Vagina (tissue), 2 donors: Measurements from ENCODE around the gene BEGAIN. TPM values are rescaled to one million over a fixed set of nuclear protein-coding genes. Genes with fewer than 3 reads are reported as not detected.

ENCODE experiments used
- DNase-seq, 2 donors: peaks; one replicate each; pipeline ENCODE4 v3.0.0-alpha.2; 2017; ENCODE audit errors: extremely low spot score in 2 of 2
- H3K27ac ChIP-seq: fragments of 200-600 bp; sonication (generic); one replicate; pipeline ENCODE4 v1.5.1; 2019
- H3K27me3 ChIP-seq: fragments of 200-600 bp; sonication (generic); one replicate; pipeline ENCODE4 v1.5.1; 2019
- H3K36me3 ChIP-seq, 2 donors: fragments of 200-600 bp; sonication (generic); one replicate each; pipeline ENCODE4 v1.5.1; 2017 to 2019
- H3K4me1 ChIP-seq: fragments of 200-600 bp; sonication (generic); one replicate; pipeline ENCODE4 v1.5.1; 2019
- H3K4me3 ChIP-seq, 2 donors: fragments of 200-600 bp; sonication (generic); 1 replicate in 1 of 2; 2 replicates in 1 of 2; pipeline ENCODE4 v1.5.1; 2016 to 2019
- H3K9me3 ChIP-seq: fragments of 200-600 bp; sonication (generic); one replicate; pipeline ENCODE4 v1.5.1; 2019
- CTCF ChIP-seq, 3 experiments: fragments of 450-650 bp in 2 of 3; fragments of 200-600 bp in 1 of 3; sonication (generic) in 1 of 3; IDR thresholded peaks; one replicate each; pipeline ENCODE4 v1.5.1; 2017 to 2019; ENCODE audit warnings: antibody characterized with exemption in 3 of 3, mild to moderate bottlenecking in 2 of 3, moderate library complexity in 2 of 3
- POLR2A ChIP-seq, 2 donors: fragments of 450-650 bp; IDR thresholded peaks; one replicate each; pipeline ENCODE4 v1.6.1; 2017; ENCODE audit warnings: antibody characterized with exemption in 2 of 2, mild to moderate bottlenecking in 2 of 2, moderate library complexity in 2 of 2
- POLR2AphosphoS5 ChIP-seq, 2 donors: sonication (generic); formaldehyde crosslinking; IDR thresholded peaks; one replicate each; pipeline ENCODE4 v1.9.0; 2017; ENCODE audit warnings: antibody characterized with exemption in 2 of 2, mild to moderate bottlenecking in 2 of 2, low read depth in 1 of 2; ENCODE audit not compliant: insufficient read depth in 1 of 2
- intact Hi-C: fragments of 100-400 bp; cut with DNase I; formaldehyde crosslinking; loops from one replicate; pipeline ENCODE4 v1.15.1; 2023
- total RNA-seq: library from RNA; depleted of rRNA; stranded (reverse); fragments of >200 nt; gene quantifications from one replicate; pipeline ENCODE4 v1.2.3, GENCODE V29; 2016

Gene BEGAIN
- total RNA-seq, 1 donor from 2014 or later = 3.4 TPM

DNA sequence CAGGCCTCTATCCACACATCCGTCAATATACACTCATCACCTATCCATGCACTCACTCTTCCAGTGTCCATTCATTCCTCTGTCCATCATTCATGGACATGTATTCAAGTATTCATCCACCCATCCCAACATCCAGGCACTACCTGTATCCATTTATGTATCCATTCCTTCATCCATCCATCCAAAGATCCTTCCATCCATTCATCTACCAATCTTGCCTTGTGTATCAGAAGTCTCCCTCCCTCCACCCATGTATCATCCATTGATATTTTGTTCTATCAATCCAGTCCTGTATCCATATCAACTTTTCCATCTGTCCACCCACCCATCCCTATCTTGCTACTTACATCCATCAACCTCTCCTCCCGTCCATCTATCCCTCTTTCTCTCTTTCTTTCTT is 4.0 kb downstream of the BEGAIN start:
- Histone ChIP-seq H3K27ac (no peak overlapping the region), H3K4me1 (peaks cover 13% of the 10 kb centered on the region), H3K36me3 (no peaks in the 10 kb centered on the region), H3K9me3 (no peaks in the 10 kb centered on the region), H3K27me3 (no peaks in the 10 kb centered on the region), H3K4me3 (no peak overlapping the region)
- no peak for DNase-seq
- intact Hi-C loops = no loop called here
- no peak for TF ChIP-seq CTCF (IDR thresholded peaks at IDR 0.05)
- TF ChIP-seq POLR2A (IDR thresholded peaks at IDR 0.05) = no peak
- no peak for TF ChIP-seq POLR2AphosphoS5 (IDR thresholded peaks at IDR 0.05; ENCODE audit: insufficient read depth in 1 of 2, low read depth in 1 of 2)

DNA sequence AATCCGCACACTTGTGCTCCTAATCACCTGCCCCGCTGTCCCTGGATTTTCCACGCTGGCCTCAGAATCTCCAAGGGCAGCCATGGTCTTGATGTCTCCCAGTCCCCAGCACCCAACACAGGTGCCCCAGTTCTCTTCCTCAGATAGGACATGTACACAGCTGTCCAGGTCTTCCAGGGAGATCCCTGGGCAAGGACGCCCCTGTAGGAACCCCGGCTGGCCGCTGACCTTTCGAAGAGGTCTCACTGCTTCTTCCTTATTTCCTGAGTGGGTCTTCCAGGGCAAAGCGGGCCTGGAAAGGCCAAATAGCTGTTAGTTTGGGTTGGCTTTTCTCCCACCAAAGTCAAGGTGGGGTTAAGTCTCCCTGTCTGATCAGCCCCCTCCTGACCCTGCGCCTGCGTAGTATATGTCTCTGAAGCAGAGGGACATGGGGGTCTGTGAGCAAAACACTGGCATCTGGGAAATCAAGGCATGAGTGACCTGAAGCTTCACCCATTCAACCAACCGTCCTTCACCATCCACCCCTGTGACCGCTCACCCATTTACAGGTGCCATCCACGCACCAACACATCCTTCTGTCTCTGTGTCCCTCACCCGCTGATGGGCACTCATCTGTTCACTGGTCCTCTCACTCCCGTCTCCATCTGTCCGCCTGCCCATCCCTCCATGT is 4.6 kb downstream of the BEGAIN start:
- H3K27ac ChIP-seq = no peak overlapping the region
- intact Hi-C loops = no loop called here
- TF ChIP-seq CTCF (IDR thresholded peaks at IDR 0.05) (no peak), POLR2A (IDR thresholded peaks at IDR 0.05) (no peak), POLR2AphosphoS5 (IDR thresholded peaks at IDR 0.05; ENCODE audit: insufficient read depth in 1 of 2, low read depth in 1 of 2) (no peak)
- H3K36me3 ChIP-seq = no peaks in the 10 kb centered on the region
- H3K9me3 ChIP-seq = no peaks in the 10 kb centered on the region
- DNase-seq = no peak
- H3K4me3 ChIP-seq = no peak overlapping the region
- peaks cover 10% of the 10 kb centered on the region for H3K4me1 ChIP-seq
- no peaks in the 10 kb centered on the region for H3K27me3 ChIP-seq

DNA sequence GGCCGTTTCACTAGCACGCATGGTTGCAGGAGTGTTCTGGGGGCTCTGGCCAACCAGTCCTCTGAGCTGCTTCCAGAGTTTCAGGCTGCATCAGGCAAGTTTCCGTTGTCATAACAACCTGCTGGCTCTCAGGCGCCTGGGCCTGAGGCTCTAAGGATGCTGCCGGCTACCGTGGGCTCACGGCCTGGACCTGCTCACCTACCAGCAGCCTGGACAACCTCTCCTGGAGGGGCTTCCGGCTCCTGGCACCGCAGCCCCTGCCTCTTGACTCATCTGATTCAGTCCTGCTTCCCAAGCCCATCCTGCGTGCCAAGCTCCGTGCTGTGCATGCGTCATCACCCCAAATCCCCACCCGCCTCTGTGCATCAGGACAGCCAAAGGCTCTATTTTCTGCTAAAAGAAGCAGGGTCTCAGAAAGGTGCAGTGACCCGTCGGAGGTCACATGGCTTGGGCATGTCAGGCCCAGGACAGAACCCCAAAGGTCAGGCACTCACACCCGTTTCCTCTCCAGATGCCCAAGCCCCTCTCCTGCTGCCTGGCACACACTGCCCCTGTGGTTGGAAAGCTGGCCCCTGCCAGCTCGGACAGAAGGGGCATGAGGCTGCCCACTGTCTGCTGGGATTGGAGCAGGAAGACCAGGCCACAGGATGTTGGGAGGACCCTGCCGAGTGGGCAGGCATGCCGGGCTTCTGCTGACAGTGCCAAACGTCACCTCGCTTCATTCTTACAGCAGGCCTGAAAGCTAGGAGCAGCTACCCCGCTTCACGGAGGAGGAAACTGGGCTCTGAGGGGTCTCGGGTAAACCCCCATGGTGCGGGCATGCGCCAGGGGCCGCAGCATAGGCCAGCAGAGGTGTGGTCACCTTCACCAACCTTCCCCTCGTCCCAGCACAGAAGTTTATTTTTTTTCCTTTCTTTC is 5.7 kb downstream of the BEGAIN start:
- no peak overlapping the region for H3K4me3 ChIP-seq
- no peak overlapping the region for H3K27ac ChIP-seq
- H3K27me3 ChIP-seq = no peaks in the 10 kb centered on the region
- H3K36me3 ChIP-seq = no peaks in the 10 kb centered on the region
- no peak for DNase-seq
- H3K9me3 ChIP-seq = no peaks in the 10 kb centered on the region
- peaks cover 5% of the 10 kb centered on the region for H3K4me1 ChIP-seq
- TF ChIP-seq POLR2AphosphoS5 (IDR thresholded peaks at IDR 0.05; ENCODE audit: insufficient read depth in 1 of 2, low read depth in 1 of 2) (no peak), POLR2A (IDR thresholded peaks at IDR 0.05) (no peak), CTCF (IDR thresholded peaks at IDR 0.05) (no peak)
- intact Hi-C loops = no loop called here

DNA sequence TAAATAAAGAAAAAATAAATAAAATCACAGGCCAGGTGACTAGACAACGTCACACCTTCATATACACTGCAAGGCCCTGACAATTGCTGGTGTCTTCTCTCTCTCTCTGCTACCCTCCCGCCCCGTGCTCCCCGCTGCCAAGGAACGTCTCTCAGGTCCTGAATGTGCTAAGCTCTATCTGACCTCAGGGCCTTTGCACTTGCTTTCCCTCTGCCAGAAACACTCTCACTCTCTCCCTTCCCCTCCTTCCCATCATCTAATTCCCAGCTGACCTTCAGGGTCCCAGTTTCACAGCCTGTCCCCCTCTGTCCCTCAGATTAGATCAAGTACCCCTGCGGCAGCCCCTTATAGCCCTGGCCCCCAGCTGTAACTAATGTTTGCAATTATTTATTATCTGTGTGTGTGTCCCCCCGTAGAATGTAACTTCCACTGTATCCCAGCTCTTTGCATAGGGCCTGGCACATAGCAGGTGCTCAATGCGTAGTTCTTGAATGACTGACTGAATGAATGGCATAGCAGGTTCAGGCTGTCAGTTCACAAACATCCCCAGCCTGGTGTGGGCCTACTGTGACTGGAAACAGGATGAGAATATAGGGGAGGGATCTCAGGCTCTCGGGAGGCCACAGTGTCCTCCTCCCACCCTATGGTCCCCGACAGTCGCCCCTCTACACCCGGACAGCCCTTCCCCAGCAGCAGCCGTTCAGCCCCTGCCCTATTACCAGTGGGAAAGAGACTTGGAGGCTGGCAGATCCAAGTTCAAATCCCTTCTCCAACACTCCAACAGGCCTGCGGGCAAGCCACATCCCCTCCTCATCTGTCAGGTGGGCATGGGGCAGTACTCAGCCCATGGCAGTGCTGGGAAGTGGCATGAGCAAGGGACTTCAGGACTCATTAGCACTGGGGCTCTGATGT is 6.6 kb downstream of the BEGAIN start:
- intact Hi-C loops = no loop called here
- no peaks in the 10 kb centered on the region for H3K4me1 ChIP-seq
- no peak for DNase-seq

More for the DNA sequence above, 6.6 kb downstream of the BEGAIN start:
- no peak for TF ChIP-seq CTCF (IDR thresholded peaks at IDR 0.05)
- no peak for TF ChIP-seq POLR2AphosphoS5 (IDR thresholded peaks at IDR 0.05; ENCODE audit: insufficient read depth in 1 of 2, low read depth in 1 of 2)
- TF ChIP-seq POLR2A (IDR thresholded peaks at IDR 0.05) = no peak
- H3K36me3 ChIP-seq = no peaks in the 10 kb centered on the region
- no peak overlapping the region for H3K27ac ChIP-seq
- no peaks in the 10 kb centered on the region for H3K9me3 ChIP-seq
- no peak overlapping the region for H3K4me3 ChIP-seq
- H3K27me3 ChIP-seq = no peaks in the 10 kb centered on the region
